Colonic mucosa (tissue), 4 donors: ENCODE results near the gene NDUFA3. TPM values are rescaled to one million over a fixed set of nuclear protein-coding genes. Genes with fewer than 3 reads are reported as not detected.
A peak's percentile ranks its signal among the peaks of the same experiment; 100 is the strongest.
"Not testable (repeated sequence)": the region's sequence is repeated elsewhere in the genome, so short reads cannot be mapped to it uniquely, and the experiment has no call there.

Experiments
- DNase-seq: peaks from one replicate; pipeline ENCODE4 v3.0.0-alpha.2; 2020
- H3K27ac ChIP-seq: fragments of 200-600 bp; one replicate; pipeline ENCODE4 v1.8.0; 2021
- H3K27me3 ChIP-seq: fragments of 200-600 bp; one replicate; pipeline ENCODE4 v1.8.0; 2021
- H3K36me3 ChIP-seq: fragments of 200-600 bp; one replicate; pipeline ENCODE4 v1.8.0; 2021
- H3K4me1 ChIP-seq: fragments of 200-600 bp; one replicate; pipeline ENCODE4 v1.8.0; 2021; ENCODE audit warnings: mild to moderate bottlenecking
- H3K4me3 ChIP-seq: fragments of 200-600 bp; one replicate; pipeline ENCODE4 v1.8.0; 2021
- H3K9ac ChIP-seq, 2 donors: one replicate each; pipeline ENCODE4 v1.7.0; 2013; ENCODE audit warnings: control low read depth in 2 of 2, low read depth in 2 of 2, low read length in 2 of 2
- H3K9me3 ChIP-seq: fragments of 200-600 bp; one replicate; pipeline ENCODE4 v1.8.0; 2021
- CTCF ChIP-seq: fragments of 200-600 bp; IDR thresholded peaks from one replicate; pipeline ENCODE4 v1.8.0; 2022; ENCODE audit warnings: antibody characterized with exemption, mild to moderate bottlenecking
- intact Hi-C: fragments of 100-400 bp; cut with DNase I; formaldehyde crosslinking; loops from one replicate; pipeline ENCODE4 v1.14.1; 2022
- total RNA-seq, 2 donors: library from RNA; stranded (reverse); fragmentation: NEBNext Ultra II Directional in 1 of 2; extraction: Animal tissue kit (Norgen Biotek cat#: 25700) in 1 of 2; gene quantifications; one replicate each; pipeline ENCODE4 v1.2.1, GENCODE V29; 2021
- donor health status: healthy.
- donor health status: DM: no; HTN: no; CAD: no.
- donor health status: DM: no; HTN: no; CAD: no.

Gene NDUFA3
- total RNA-seq, 2 donors from 2014 or later, result 138 to 188 TPM

GRCh38 chr19:54095136-54095858, 7.4 kb upstream of the NDUFA3 start:
- Histone ChIP-seq H3K27ac (no peak overlapping the region), H3K9ac (peak overlapping the region in 1 of 2 donors; percentile 60)
- intact Hi-C loops, result no loop called here

GRCh38 chr19:54095859-54096616, 6.6 kb upstream of the NDUFA3 start:
- H3K4me1 ChIP-seq, H3K27me3 ChIP-seq, H3K27ac ChIP-seq, H3K36me3 ChIP-seq, intact Hi-C loops, H3K9me3 ChIP-seq: not testable (repeated sequence)
- peak; percentile 32 for DNase-seq
- Histone ChIP-seq H3K9ac (peak overlapping the region in 1 of 2 donors; percentile 60), H3K4me3 (peak overlapping the region; percentile 35)

More at GRCh38 chr19:54095136-54095858, 7.4 kb upstream of the NDUFA3 start:
- H3K27me3 ChIP-seq, result no peaks in the 10 kb centered on the region
- H3K36me3 ChIP-seq, result no peaks in the 10 kb centered on the region
- no peaks in the 10 kb centered on the region for H3K4me1 ChIP-seq
- no peak for DNase-seq
- H3K9me3 ChIP-seq, result no peaks in the 10 kb centered on the region
- TF ChIP-seq CTCF, result no peak
- H3K4me3 ChIP-seq, result peak overlapping the region; percentile 35

- no peak for DNase-seq
- Histone ChIP-seq H3K4me3 (peak overlapping the region; percentile 10), H3K9me3 (no peaks in the 10 kb centered on the region), H3K27me3 (no peaks in the 10 kb centered on the region), H3K9ac (peak overlapping the region; percentile 35 to 57), H3K27ac (peak overlapping the region; percentile 8), H3K36me3 (no peaks in the 10 kb centered on the region), H3K4me1 (no peaks in the 10 kb centered on the region)
- no peak for TF ChIP-seq CTCF
- intact Hi-C loops, result no loop called here
Measured at GRCh38 chr19:54096617-54097106, 6.0 kb upstream of the NDUFA3 start.

GRCh38 chr19:54099190-54099902, 3.3 kb upstream of the NDUFA3 start:
- Histone ChIP-seq H3K9ac (no peak overlapping the region), H3K9me3 (no peaks in the 10 kb centered on the region), H3K36me3 (no peaks in the 10 kb centered on the region), H3K27ac (no peak overlapping the region), H3K4me3 (no peak overlapping the region), H3K4me1 (no peaks in the 10 kb centered on the region), H3K27me3 (no peaks in the 10 kb centered on the region)
- TF ChIP-seq CTCF, result no peak
- DNase-seq, result no peak
- intact Hi-C loops, result no loop called here

- H3K4me1 ChIP-seq, H3K27ac ChIP-seq, H3K27me3 ChIP-seq, H3K4me3 ChIP-seq, H3K9me3 ChIP-seq, H3K36me3 ChIP-seq, intact Hi-C loops, DNase-seq, H3K9ac ChIP-seq: not testable (repeated sequence)
Measured at GRCh38 chr19:54099903-54100255, 2.8 kb upstream of the NDUFA3 start.

- intact Hi-C loops, result no loop called here
- no peak for TF ChIP-seq CTCF
- Histone ChIP-seq H3K9ac (no peak within 1 kb of the TSS), H3K4me3 (no peak within 1 kb of the TSS), H3K4me1 (no peaks in the 10 kb centered on the region), H3K27ac (no peak within 1 kb of the TSS), H3K27me3 (no peaks in the 10 kb centered on the region), H3K9me3 (no peaks in the 10 kb centered on the region), H3K36me3 (no peaks in the 10 kb centered on the region)
- DNase-seq, result no peak
Measured at GRCh38 chr19:54100561-54100960, 2.1 kb upstream of the NDUFA3 start, which contains the start of gene OSCAR. Gene OSCAR (minus strand): TSS chr19:54100803. CDS start chr19:54100792, 11 bp downstream.
